Iris pigment epithelial cell (primary cell): ENCODE results near the gene GALNT11.

Experiments used
- DNase-seq: peaks from one replicate; pipeline ENCODE4 v3.0.0-alpha.2; 2011; ENCODE audit warnings: low read depth

The GALNT11 gene

GRCh38 chr7:152149363-152149762 is 123.9 kb downstream of the GALNT11 start:
- DNase-seq: no peak

GRCh38 chr7:152152267-152152666 is 126.8 kb downstream of the GALNT11 start:
- no peak for DNase-seq

GRCh38 chr7:152158801-152159587 is 133.5 kb downstream of the GALNT11 start:
- no peak for DNase-seq

- no peak for DNase-seq
These were observed 135.7 kb downstream of the GALNT11 start for GRCh38 chr7:152161171-152161570.

- no peak for DNase-seq
These were observed 136.8 kb downstream of the GALNT11 start for GRCh38 chr7:152162287-152162686.
